Right atrium auricular region (tissue), 2 donors: ENCODE measurements around the gene MRTFA. TPM values are rescaled to one million over a fixed set of nuclear protein-coding genes. Genes with fewer than 3 reads are reported as not detected.

Source experiments
- DNase-seq: peaks from one replicate; pipeline ENCODE4 v3.0.0-alpha.2; 2019; ENCODE audit warnings: low spot score
- H3K27ac ChIP-seq, 2 donors: fragments of 200-600 bp; sonication (generic); 1 replicate in 1 of 2; 2 replicates in 1 of 2; pipeline ENCODE4 v1.5.1; 2016 to 2019
- H3K27me3 ChIP-seq, 2 donors: fragments of 200-600 bp; sonication (generic); one replicate each; pipeline versions ENCODE4 v1.5.1 to v1.6.0; 2017 to 2019
- H3K36me3 ChIP-seq: fragments of 200-600 bp; sonication (generic); one replicate; pipeline ENCODE4 v1.5.1; 2016
- H3K4me1 ChIP-seq, 2 donors: fragments of 200-600 bp; sonication (generic); one replicate each; pipeline versions ENCODE4 v1.5.1 to v1.6.0; 2017 to 2019
- H3K4me3 ChIP-seq, 2 donors: fragments of 200-600 bp; sonication (generic); 1 replicate in 1 of 2; 2 replicates in 1 of 2; pipeline ENCODE4 v1.5.1; 2017 to 2019; ENCODE audit warnings: mild to moderate bottlenecking in 1 of 2, moderate library complexity in 1 of 2
- H3K9me3 ChIP-seq, 2 donors: fragments of 200-600 bp; sonication (generic); one replicate each; pipeline ENCODE4 v1.5.1; 2019
- total RNA-seq, 2 donors: library from RNA; depleted of rRNA; stranded (reverse); fragments of >200 nt; gene quantifications; one replicate each; pipeline ENCODE4 v1.1.0, GENCODE V29; 2016
- TF ChIP-seq, protein P1 (sequence below), 2 donors: fragments of 200-600 bp; sonication (generic); IDR thresholded peaks; one replicate each; pipeline ENCODE4 v1.5.1; 2019; ENCODE audit warnings: antibody characterized with exemption in 2 of 2

The MRTFA gene
- total RNA-seq, 2 donors from 2014 or later = 45.8 to 55.2 TPM

DNA sequence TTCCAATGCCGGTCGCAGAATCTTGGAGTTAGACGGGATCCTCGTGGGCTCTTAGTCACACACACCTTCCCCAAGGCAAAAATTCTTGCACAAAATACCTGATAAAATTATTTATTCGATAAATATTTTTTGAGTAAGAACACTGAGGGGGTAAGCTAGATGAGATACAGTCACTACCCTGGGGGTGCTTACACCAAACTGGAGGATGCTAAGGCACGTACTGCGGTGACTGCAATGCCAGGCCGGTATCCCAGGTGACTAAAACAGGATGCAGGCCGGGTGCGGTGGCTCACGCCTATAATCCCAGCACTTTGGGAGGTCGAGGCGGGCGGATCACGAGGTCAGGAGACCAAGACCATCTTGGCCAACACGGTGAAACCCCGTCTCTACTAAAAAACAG is 1.7 kb upstream of the MRTFA start:
- no peak overlapping the region for H3K27ac ChIP-seq
- no peaks in the 10 kb centered on the region for H3K9me3 ChIP-seq
- no peaks in the 10 kb centered on the region for H3K27me3 ChIP-seq
- TF ChIP-seq, protein P1, sequence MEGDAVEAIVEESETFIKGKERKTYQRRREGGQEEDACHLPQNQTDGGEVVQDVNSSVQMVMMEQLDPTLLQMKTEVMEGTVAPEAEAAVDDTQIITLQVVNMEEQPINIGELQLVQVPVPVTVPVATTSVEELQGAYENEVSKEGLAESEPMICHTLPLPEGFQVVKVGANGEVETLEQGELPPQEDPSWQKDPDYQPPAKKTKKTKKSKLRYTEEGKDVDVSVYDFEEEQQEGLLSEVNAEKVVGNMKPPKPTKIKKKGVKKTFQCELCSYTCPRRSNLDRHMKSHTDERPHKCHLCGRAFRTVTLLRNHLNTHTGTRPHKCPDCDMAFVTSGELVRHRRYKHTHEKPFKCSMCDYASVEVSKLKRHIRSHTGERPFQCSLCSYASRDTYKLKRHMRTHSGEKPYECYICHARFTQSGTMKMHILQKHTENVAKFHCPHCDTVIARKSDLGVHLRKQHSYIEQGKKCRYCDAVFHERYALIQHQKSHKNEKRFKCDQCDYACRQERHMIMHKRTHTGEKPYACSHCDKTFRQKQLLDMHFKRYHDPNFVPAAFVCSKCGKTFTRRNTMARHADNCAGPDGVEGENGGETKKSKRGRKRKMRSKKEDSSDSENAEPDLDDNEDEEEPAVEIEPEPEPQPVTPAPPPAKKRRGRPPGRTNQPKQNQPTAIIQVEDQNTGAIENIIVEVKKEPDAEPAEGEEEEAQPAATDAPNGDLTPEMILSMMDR (IDR thresholded peaks at IDR 0.05) = no peak
- H3K36me3 ChIP-seq = no peaks in the 10 kb centered on the region
- peaks cover 0 to 30% of the 10 kb centered on the region in 2 donors for H3K4me1 ChIP-seq
- H3K4me3 ChIP-seq = peak overlapping the region in 1 of 2 donors; percentile 93
- DNase-seq = peak; percentile 56

DNA sequence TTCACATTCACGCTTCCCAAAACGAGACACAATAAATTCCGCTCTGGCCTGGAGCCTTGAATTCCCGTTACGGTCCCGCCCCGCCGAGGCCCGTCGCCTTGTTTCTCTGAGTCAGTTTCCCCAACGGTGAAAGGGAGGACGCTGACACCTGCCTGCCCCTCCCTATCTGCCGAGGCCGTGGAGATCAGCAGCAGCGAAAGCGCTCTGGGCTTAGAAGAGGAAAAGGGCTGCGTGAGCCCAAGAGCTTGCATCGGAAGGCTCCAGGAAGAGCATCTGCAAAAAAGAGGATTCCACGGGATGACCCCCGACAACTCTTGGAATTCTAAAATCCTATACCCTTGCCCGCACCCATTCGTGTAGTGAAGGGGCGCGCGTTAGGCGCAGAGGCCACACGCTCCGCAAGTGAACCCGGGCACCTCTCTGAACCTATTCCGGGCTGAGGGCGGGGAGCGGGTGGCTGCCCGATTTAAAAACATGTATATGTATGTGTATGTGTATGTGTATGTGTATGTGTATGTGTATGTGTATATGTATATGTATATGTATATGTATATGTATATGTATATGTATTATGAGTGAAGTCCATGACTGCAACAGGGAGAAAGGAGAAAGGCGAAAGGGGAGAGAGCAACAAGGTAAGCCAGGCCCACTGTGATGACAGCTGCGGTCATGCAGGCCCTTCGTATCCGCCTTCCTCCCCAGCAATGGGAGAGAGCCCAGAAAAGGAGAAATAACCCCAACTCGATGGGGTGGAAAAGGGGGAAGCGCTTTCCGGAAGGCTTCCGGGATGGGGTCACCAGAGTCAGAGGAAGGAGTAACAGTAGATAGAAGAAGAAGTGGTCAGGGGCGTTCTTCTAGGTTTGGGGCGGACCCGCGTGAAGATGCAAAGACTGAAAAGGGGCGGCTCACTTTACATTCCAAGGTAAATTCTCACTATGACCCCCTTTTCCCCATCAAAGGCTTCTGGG is 948 bp upstream of the MRTFA start:
- no peaks in the 10 kb centered on the region for H3K36me3 ChIP-seq
- peak overlapping the region; percentile 87 to 93 for H3K27ac ChIP-seq
- peak overlapping the region; percentile 53 to 93 for H3K4me3 ChIP-seq
- H3K9me3 ChIP-seq = no peaks in the 10 kb centered on the region
- DNase-seq = peak; percentile 84
- TF ChIP-seq, protein P1 (IDR thresholded peaks at IDR 0.05) = peak in 1 of 2 donors; percentile 27
- peaks cover 0 to 30% of the 10 kb centered on the region in 2 donors for H3K4me1 ChIP-seq
- no peaks in the 10 kb centered on the region for H3K27me3 ChIP-seq

DNA sequence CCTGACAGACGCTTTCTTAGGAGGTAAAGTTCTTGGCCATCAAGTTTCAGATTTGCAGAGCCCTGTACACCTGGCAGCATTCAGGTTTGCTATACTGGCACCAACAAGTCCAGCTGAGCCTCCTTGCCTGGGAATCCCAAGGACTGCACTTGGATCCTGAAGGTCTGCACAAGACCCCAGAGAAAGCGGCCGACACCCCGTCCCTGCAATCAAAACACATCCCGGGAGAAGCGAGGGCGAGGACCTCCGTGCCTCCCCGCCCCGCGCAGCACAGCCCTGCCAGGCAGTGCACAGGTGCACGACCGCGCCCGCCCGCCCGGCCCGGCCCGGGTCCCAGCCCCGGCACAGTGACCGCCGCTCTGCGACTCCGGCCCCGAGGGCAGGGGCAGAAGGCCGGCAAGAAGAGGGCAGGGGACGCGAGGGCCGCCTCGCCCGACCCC is 559 bp downstream of the MRTFA start:
- H3K4me1 ChIP-seq = peaks cover 0 to 30% of the 10 kb centered on the region in 2 donors
- TF ChIP-seq, protein P1 (IDR thresholded peaks at IDR 0.05) = no peak

DNA sequence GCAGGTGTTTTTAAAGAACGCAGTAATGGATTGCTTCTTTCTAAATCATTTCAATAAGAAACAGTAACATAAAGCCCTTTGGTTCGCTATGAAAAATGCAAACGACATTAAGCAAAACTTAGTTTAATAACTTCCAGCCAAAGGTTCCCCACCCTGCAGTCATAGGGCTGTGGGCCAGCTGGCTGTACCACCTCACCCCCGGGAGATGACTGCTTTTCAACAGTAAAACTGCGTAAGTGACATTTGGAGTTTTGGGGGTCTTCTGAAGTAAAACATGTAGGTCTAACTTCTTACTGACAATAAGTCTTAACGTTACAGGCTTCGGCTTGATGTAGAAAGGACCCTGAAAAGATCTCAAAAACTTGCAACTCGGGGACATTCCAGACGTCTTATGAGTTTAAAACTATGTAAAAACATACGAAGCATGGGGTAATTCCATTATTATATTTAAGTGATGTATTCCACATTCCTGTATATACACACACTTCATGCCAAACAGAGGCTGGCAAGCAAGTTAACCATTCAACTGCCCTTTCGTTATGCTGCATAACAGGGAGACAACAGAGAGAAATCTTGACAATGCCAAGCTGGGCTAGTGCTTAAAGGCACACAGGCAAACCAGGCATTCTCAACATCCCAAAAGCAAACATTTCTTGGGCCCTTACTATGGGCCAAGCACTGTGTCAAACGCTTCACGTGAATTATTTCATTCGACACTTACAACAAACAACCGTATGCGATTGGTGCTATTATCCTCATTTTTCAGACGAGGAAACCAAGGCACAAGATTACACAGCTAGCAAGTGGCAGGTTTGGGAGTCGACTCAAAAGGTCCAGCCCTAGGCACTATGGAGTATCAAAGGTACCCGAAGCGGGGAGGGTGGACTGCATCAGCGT is 1.2 kb downstream of the MRTFA start:
- no peaks in the 10 kb centered on the region for H3K27me3 ChIP-seq
- no peaks in the 10 kb centered on the region for H3K9me3 ChIP-seq
- no peaks in the 10 kb centered on the region for H3K36me3 ChIP-seq
- peak overlapping the region; percentile 87 to 93 for H3K27ac ChIP-seq
- peak overlapping the region; percentile 76 to 93 for H3K4me3 ChIP-seq
- peak; percentile 63 for DNase-seq
- TF ChIP-seq, protein P1 (IDR thresholded peaks at IDR 0.05) = no peak
- H3K4me1 ChIP-seq = peaks cover 0 to 30% of the 10 kb centered on the region in 2 donors

More for the DNA sequence above, 559 bp downstream of the MRTFA start:
- no peaks in the 10 kb centered on the region for H3K9me3 ChIP-seq
- DNase-seq = peak; percentile 57
- no peaks in the 10 kb centered on the region for H3K36me3 ChIP-seq
- peak overlapping the region; percentile 87 to 93 for H3K27ac ChIP-seq
- H3K27me3 ChIP-seq = no peaks in the 10 kb centered on the region
- peak overlapping the region; percentile 76 to 93 for H3K4me3 ChIP-seq

DNA sequence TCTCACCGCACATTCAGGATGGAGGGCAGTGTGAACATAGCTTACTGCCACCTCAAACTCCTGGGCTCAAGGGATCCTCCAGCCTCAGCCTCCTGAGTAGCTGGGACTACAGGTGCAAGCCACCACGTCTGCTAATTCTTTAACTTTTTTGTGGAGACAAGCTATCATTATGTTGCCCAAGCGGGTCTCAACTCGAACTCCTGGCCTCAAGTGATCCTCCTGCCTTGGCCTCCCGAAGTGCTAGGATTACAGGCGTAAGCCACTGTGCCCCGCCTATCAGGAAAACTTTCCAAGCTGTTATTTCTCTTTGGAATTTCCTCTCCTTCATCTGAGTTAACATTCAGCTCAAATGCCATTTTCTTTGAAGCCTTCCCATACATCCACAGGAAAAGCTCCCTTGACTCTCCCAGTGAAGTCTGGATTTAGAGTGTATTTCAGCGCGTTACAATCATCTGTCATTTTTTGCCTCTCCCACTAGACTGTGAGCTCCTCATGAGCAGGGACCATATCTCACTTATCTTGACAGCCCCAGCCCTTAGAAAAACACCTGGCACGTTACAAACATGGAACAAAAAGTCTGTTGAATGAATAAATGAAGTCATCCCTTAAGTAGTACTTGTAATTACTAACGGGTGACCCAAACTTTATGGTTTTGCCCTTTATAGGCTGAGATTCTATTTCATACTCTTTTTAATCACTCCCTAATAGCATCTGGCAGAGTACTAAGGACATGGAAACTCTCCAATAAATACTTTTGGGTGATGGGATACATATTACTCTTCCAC is 2.2 kb downstream of the MRTFA start:
- Histone ChIP-seq H3K4me3 (peak overlapping the region; percentile 76 to 93), H3K27ac (peak overlapping the region; percentile 87 to 93), H3K27me3 (no peaks in the 10 kb centered on the region), H3K4me1 (peaks cover 0 to 30% of the 10 kb centered on the region in 2 donors), H3K9me3 (no peaks in the 10 kb centered on the region), H3K36me3 (no peaks in the 10 kb centered on the region)
- TF ChIP-seq, protein P1 (IDR thresholded peaks at IDR 0.05) = no peak
- DNase-seq = peak; percentile 36
